ENCODE data around the gene HNRNPUL2. TPM values are rescaled to one million over a fixed set of nuclear protein-coding genes. Genes with fewer than 3 reads are reported as not detected.

Gene HNRNPUL2
- total RNA-seq, 1 donor from 2014 or later: 35.8 TPM

DNA sequence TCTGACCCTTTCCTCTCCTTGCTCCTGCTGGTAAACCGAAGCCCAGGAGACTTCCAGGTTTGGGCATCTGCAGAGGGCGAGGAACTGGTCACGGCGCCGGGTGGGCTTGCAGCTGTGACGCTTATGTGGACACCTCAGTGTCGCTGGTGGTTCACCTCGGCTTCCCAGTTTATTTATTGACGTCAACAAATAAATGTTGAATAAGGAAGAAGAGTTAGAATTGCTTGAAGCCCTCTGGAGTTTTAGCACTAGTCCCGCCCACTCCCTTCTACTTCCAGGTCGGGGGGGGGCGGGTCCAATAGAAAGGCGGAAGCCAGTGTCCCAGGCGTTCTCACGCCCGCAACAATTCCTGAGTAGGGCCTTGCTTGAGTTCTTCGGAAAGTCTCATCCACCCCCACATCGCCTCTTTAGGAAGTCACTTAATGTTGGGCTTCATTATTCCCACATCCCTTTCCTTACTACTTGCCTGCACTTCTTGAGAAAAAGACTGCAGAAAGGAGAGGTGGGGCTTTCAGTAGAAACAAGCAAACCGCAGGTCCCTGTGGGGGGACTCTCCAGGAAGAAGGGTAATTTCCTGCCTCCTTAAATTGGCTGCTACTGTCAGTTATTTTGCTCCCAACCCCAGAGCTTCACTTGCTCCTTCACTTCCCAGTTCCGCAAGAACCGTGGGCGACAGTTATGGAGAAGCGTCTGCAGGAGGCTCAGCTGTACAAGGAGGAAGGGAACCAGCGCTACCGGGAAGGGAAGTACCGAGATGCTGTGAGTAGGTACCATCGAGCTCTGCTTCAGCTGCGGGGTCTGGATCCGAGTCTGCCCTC is 1.1 kb upstream of the HNRNPUL2 start, which contains the start of gene TTC9C:
Gene TTC9C (plus strand): TSS at position 316 of the 818 bp plus-strand sequence. CDS start 363 bp downstream, at position 679.
- DNase-seq: peak; percentile 88
- intact Hi-C loops (cut with micrococcal nuclease): no loop called here
- peak; percentile 70 for ATAC-seq

DNA sequence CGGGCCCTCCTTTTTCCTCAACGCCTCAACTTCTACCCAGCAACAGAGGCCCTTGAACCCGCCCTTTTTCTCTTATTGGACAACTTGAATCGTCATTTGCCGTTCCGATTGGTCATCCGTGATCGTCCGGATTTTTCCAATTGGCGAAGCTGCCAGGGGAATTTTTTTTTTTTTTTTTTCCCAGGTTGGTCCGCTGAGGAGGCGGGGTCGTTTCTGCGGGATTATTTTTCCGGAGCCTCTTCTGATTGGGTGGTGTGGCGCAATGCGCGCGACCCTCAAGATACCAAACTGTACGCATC is 564 bp upstream of the HNRNPUL2 start:
- peak; percentile 84 for DNase-seq
- peak; percentile 80 for ATAC-seq
- intact Hi-C loops (cut with micrococcal nuclease): no loop called here

DNA sequence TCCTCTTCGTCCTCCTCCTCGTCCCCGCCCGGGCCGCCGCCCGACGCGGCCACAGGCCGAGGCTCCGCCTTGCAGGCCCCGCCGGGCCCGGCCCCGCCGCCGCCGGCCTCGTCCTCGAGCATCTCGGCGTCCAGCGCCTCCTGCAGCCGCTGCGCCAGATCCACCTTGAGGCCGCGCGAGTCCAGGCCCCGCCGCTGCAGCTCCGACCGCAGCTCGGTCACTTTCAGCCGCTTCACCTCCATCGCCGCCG is 417 bp downstream of the HNRNPUL2 start:
- intact Hi-C loops (cut with micrococcal nuclease): no loop called here
- no peak for DNase-seq
- ATAC-seq: peak; percentile 3

DNA sequence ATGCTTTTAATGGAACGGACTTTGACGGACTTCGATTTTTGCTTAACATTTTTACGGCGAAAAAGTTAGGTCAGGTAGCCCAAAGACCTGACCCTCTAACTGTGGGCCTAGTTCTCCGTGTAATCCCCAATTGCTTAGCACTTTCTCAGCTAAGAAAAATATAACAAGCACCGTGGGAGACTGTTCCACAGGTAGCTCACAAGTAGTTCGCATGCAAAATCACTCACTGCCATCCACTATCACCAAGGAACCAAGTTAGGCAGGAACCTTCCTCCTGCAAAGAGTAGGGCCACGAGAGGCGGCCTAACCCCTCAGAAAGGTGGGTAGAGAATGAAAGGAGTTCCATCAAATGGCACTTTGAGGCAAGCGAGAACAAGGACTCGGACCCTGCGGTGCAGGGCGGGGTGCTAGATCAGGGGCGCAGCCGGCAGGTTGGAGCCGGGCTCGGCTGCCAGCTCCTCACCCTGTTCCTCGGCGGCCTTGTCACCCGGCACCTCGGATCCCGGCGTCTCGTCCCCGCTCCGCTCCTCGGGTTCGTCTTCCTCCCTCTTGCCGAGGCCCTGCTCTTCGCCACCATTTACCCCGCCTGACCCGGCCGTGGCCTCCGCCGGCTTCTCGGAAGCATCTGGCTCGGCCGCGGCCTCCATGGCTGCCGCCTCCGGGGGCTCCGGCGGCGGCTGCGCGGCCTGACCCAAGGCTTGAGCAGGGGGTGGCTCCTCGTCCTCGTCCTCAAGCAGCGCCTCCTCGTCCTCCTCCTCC is 922 bp downstream of the HNRNPUL2 start:
- intact Hi-C loops (cut with micrococcal nuclease): no loop called here
- DNase-seq (no peak), ATAC-seq (no peak)

DNA sequence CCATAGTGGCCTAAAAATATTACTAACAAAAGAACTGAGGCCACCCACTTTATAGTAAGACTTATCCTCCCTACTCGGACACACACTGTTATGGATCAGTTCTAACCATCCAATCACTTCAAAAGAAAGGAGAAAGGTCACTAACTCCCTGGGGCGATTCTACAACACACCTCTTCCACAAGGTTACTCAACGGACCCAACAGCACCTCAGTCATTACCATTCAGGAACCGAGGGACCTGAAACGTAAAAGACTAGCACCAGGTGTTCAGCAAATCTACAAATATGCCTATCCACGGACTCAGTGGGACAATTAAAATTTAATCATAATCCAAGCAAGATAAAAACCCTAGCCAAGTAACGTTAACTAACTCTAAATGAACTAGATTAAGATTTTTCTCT is 1.6 kb downstream of the HNRNPUL2 start:
- DNase-seq (no peak), ATAC-seq (no peak)
- intact Hi-C loops (cut with micrococcal nuclease): no loop called here

DNA sequence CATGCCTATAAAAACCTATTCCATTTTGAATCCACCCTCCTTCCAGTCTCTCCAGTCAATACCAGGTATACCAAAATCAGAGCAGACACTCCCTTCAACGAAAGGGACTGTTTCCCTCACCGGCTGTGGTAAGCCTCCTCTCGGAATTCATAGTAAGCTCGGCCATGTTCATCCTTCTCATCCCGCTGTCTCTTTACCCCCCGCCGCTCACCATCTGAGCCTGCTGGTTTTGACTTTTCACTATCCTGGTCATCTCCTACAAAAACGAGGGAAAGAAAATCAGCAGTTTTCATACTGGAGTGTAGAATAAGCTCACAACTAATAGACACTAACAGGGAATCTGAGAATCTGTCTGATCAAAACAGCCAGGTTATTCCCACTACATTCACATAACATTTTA is 3.1 kb downstream of the HNRNPUL2 start:
- ATAC-seq: no peak
- no peak for DNase-seq
- intact Hi-C loops (cut with micrococcal nuclease): no loop called here

DNA sequence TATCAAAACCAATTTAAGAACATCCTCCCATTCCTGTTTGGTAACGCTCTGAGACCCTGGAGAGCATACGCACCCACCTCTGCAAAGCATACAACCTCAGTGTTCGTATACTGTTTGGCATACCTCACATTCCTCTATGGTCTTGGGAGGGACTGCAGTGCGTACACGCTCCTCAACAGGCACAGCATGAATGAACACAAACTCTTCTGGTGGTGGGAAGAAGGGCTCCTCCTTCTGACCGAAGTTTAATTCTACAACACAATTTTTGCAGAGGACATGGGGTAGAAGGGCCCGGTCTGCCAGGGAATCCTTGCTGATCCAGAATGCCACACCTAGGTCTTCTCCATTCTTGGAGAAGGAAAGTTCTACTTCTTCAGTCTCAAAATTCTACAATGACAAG is 5.3 kb downstream of the HNRNPUL2 start:
- DNase-seq: no peak
- no peak for ATAC-seq
- intact Hi-C loops (cut with micrococcal nuclease): no loop called here

DNA sequence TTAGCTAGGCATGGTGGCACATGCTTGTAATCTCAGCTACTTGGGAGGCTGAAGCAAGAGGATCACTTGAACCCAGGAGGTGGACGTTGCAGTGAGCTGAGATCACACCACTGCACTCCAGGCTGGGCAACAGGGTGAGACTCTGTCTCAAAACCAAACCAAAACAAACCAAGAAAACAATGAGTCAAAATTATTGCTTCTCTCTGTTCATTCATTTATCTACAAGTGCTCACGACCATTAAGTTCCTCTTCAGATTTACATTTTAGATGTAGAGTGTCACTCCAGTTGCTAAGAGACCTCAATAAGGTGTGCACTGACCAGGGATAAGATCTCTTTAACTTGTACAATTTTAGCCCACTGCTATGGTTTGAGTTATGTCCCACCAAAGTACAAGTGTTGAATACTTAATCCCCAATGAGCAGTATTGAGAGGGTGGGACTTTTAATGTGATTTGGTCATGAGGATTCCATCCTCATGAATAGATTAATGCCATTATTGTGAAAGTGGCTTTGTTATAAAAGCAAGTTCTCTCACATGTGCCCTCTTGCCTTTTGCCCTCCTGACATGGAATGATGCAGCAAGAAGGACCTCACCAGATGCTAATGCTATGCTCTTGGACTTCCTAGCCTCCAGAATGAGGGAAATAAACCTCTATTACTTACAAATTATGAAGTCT is 7.8 kb downstream of the HNRNPUL2 start:
- intact Hi-C loops (cut with micrococcal nuclease): no loop called here
- DNase-seq: no peak

DNA sequence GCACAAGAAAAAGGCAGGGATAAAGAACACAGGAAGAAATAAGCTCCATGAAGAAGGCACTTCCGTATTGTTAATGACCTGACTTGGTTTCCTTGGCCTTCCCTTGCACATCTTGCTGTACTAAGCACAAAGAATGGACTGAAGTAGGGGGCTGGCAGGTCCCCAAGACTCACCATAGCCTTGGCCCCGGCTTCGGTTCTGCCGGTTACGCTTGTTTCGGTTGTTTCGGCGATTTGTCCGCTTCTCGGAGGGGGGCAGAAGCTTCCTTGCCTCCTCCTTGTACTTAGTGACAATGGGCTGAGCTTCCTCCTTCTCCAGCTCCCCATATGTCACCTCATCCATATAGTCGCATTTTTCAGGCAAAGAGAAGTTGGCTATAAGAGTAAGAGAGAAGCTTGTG is 10.4 kb downstream of the HNRNPUL2 start:
- ATAC-seq (no peak), DNase-seq (no peak)
- intact Hi-C loops (cut with micrococcal nuclease): no loop called here

More for the DNA sequence above, 7.8 kb downstream of the HNRNPUL2 start:
- no peak for ATAC-seq

DNA sequence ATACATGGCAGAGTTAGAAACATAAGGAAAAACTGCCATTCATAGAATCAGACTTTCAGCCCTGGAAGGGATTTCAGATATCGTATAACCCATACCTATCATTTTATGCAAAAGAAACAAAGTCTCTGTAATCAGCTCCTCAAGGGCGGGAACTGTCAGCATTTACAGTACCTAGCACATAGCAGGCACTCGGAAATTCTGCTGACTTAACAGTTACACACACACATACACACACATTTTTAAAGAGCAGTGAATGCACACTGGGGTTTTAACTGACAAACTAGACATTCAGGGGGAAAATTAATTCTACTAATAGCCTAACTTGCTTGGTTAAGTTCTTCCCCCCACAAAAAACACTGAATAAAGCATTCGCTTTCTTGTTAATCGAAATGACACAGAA is 11.1 kb downstream of the HNRNPUL2 start:
- DNase-seq (no peak), ATAC-seq (no peak)
- intact Hi-C loops (cut with micrococcal nuclease): no loop called here

DNA sequence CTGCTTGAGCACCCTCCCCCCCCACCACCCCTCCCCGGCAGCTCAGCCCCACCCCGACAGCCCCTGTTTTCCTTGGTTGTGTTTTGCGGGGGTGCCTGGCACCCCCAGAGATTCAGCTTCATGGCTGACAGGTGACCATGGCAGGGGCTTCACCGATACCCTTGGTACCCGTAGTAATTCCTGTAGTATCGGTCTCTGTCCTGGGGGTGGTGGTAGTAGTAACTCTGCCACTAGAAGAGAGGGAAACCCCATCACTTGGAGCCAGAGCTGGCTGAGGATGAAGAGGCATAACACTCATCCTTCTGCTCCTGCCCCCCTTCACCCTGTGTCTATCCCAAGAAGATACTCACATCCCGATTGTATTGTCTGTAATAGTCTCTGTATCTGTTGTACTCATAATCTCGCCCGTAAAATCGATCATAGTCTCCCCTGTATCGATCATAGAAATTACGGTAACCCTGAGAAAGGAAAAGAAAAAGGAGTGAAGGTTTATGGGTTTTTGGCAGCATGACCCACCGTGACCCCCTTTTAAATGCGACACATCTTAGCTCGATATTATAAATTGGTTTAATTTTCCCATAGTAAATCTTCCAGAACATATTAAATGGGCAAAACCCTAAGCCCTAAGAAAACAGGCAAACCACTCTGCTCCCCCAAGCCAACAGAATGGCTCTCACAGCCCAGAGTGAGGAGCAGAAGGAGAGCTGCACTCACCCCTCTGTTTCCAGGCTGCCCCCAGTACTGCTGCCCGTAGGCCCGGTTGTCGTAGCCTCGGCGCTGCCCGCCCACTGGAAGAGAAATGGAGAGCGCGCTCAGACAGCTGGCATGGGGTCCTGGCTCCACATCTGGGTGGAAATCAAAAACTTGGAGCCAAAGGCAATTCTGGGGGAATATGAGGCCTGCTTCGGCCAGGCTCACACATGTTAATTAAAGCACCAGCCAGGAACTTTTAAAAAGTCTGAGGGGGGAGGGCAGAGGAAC is 11.8 kb downstream of the HNRNPUL2 start:
- ATAC-seq (no peak), DNase-seq (no peak)
- intact Hi-C loops (cut with micrococcal nuclease): no loop called here

DNA sequence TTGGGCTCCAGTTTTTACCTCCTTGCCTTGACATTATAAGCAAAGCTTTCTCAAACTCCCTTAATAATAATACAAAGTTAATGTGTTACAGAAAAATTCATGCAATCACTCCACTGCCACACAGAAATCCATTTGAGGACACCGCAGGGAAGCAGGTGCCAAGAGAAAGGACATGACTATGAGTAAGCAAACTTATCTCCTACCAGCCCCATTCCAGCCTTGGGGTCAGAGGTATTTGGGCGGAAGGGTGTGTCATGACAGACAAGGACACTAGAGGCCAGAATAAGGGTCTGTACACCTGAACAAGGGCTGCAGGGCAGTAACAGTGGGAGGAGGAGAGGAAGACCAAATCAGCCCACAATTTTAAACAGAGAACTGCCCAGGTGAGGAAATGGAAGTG is 13.9 kb downstream of the HNRNPUL2 start:
- intact Hi-C loops (cut with micrococcal nuclease): no loop called here
- DNase-seq (no peak), ATAC-seq (peak; percentile 13)

DNA sequence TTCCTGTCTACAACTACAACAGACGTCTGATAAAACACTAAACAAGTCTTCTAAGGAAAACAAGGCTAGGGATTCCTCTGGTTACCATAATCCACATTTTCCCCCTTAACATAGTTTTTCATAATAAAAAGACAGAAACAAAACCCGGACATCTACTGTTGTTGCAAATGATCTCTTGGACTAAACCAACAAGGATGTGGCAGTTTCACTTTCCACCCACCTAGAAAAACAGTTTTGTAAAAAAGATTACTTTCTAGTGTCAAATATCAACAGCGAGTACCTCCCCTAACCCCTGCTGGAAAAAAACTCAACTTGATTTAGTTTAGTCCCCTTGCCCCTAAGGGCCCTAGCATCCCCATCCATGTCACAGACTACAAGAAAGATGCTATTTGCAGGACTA is 14.4 kb downstream of the HNRNPUL2 start:
- ATAC-seq (no peak), DNase-seq (no peak)
- intact Hi-C loops (cut with micrococcal nuclease): no loop called here

DNA sequence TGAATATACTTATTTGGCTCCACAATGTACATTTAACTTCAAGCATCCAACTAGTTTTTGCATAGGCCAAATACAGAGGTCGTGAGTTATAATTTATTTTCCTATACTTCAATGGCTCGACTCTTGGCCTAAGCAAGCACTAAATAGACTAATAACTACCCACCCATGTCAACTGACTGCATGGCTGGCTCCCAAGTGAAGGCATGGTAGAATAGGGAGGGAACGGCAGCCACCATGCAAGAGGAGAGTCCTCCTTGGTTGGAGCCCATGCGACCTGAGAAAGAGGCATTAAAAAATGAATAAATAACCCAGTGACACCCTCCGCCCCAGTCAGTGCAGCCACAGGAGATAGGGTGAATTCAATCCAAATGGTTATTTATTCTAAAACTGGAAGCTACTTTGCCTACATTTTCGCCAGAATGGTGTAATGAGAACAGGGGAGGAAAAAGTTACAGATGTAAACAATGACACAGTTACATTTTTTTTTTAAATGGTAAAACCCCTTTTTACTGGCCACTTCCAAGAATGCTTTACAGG is 14.9 kb downstream of the HNRNPUL2 start:
- intact Hi-C loops (cut with micrococcal nuclease): no loop called here
- no peak for ATAC-seq
- DNase-seq: no peak

DNA sequence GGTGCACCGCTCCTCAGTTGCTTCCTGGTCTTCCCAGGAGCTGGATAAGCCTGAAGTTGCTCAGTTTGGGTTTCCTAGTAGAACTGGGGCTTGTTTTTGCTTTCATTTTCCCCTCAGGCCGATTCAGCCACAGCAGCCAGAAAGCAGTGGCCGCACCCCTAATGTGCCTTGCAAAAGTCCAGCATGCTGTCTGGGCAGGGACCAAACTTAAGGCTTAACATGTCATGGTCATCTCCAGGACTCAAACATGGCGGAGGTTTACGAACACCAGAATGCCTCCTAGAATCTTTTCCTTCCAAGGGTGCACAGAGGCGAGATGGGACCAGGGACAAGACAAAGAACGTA is 17.3 kb downstream of the HNRNPUL2 start:
- no peak for ATAC-seq
- intact Hi-C loops (cut with micrococcal nuclease): no loop called here
- no peak for DNase-seq

DNA sequence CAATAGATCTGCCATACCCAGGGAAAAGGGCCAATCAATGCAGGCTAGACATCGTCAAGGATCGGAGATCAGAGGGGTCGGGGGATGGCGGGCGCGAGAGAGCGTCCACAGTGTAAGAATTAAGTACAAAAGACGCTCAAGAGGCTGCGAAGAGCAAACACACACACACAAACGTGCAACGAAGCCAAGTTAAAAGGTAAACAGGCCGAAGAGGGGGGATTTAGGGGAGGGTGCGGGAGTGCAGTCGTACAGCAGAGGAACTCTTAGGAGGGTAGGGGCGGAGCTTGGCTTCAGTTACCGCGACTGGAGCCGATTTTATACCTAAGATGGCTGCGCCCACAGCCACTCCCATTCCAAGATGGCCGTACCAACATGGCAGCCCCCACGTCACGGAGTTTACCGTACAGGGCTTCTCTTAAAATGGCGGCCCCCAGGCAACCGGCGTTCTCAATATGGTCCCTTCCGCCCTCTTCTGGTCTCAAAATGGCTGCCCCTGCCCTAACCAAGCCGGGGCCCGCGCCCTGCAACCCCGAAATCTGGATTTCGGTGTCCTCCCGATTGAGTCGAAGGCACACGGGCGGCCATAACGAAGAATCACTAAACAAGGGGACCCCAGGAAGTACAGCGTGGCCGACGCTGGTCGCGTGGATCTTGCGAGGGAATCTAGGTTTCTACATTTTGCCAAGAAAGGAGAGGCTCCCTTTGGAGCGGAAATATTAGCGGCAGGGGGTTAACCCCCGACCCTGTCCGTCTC is 17.8 kb downstream of the HNRNPUL2 start:
- ATAC-seq (peak; percentile 81), DNase-seq (peak; percentile 98)
- intact Hi-C loops (cut with micrococcal nuclease): no loop called here

DNA sequence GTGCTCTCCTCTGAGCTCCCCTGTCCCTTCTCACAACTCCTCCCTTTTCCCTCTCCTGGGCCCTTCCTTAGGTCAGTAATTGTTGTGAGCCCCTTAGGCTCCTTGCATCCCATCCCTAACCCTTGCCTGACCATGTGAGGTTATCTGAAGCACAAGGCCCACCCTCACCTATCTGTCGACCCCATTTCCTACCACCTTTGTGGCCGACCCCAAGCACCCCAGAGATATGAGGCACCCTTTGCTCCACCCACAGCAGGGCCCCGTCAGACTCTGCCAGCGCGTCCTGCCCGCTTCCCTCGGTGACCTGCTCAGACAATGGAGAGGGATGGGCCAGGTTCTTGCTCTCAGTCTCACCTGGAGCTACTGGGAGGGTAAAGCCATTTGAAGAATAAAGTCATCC is 18.5 kb downstream of the HNRNPUL2 start:
- intact Hi-C loops (cut with micrococcal nuclease): no loop called here
- ATAC-seq: peak; percentile 1
- no peak for DNase-seq

DNA sequence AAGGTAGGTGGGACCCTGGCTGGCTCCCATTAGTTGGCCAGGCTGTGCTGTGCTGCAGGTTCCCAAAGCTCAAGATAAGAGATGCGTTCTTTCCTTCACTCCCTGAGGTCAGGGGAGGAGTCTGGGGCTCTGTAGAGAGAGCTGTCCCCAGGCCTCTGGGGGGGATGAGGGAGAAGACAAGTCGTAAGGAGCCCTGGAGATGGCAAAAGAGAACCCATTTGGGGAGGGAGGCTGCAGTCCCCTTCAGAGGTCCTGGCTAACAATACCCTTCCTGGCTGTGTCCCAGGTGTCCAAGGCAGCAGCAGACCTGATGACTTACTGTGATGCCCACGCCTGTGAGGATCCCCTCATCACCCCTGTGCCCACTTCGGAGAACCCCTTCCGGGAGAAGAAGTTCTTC is 18.9 kb downstream of the HNRNPUL2 start:
- DNase-seq (no peak), ATAC-seq (no peak)
- intact Hi-C loops (cut with micrococcal nuclease): no loop called here
